Endothelial cell (in vitro differentiated cells): ENCODE data around the gene TFDP1. TPM values are rescaled to one million over a fixed set of nuclear protein-coding genes. Genes with fewer than 3 reads are reported as not detected.

Experiments used
- DNase-seq: peaks from one replicate; pipeline ENCODE4 v3.0.0; 2021; ENCODE audit warnings: low spot score
- H3K27ac Mint-ChIP-seq: one replicate; pipeline ENCODE4 v1.8.0; 2021; ENCODE audit warnings: mixed read lengths, inconsistent platforms; ENCODE audit not compliant: unreplicated experiment
- H3K27me3 Mint-ChIP-seq: one replicate; pipeline ENCODE4 v1.8.0; 2021; ENCODE audit warnings: mild to moderate bottlenecking, moderate library complexity, mixed read lengths, inconsistent platforms; ENCODE audit not compliant: unreplicated experiment
- H3K36me3 Mint-ChIP-seq: one replicate; pipeline ENCODE4 v1.8.0; 2021; ENCODE audit warnings: mild to moderate bottlenecking, low read depth, mixed read lengths, inconsistent platforms; ENCODE audit not compliant: unreplicated experiment
- H3K4me1 Mint-ChIP-seq: one replicate; pipeline ENCODE4 v1.8.0; 2021; ENCODE audit warnings: mild to moderate bottlenecking, mixed read lengths, inconsistent platforms; ENCODE audit not compliant: unreplicated experiment
- H3K4me3 Mint-ChIP-seq: one replicate; pipeline ENCODE4 v1.8.0; 2021; ENCODE audit warnings: mild to moderate bottlenecking, mixed read lengths, inconsistent platforms; ENCODE audit not compliant: unreplicated experiment
- H3K9me3 Mint-ChIP-seq: one replicate; pipeline ENCODE4 v1.8.0; 2021; ENCODE audit warnings: mixed read lengths, inconsistent platforms; ENCODE audit not compliant: unreplicated experiment
- CTCF ChIP-seq: fragments of 200-600 bp; sonication (generic); IDR thresholded peaks from one replicate; pipeline ENCODE4 v1.5.0; 2021; ENCODE audit warnings: antibody characterized with exemption; ENCODE audit not compliant: unreplicated experiment
- total RNA-seq: library from RNA; stranded (reverse); fragmentation: NEBNext Ultra II Directional; extraction: Animal tissue kit (Norgen Biotek cat#: 25700); gene quantifications from one replicate; pipeline ENCODE4 v1.2.1, GENCODE V29; 2021; ENCODE audit not compliant: unreplicated experiment

Gene TFDP1
- total RNA-seq, 1 donor from 2014 or later: 65.8 TPM

- Mint-ChIP-seq H3K4me1 (no peaks in the 10 kb centered on the region), H3K36me3 (peaks cover 2% of the 10 kb centered on the region)
- no peak for DNase-seq
Observed at GRCh38 chr13:113663934-113664333, 79.4 kb downstream of the TFDP1 start.

GRCh38 chr13:113664751-113665596 lies 80.4 kb downstream of the TFDP1 start:
- Mint-ChIP-seq H3K9me3 (no peaks in the 10 kb centered on the region), H3K27me3 (peaks cover 8% of the 10 kb centered on the region), H3K36me3 (peaks cover 4% of the 10 kb centered on the region), H3K27ac (no peak overlapping the region), H3K4me3 (no peak overlapping the region), H3K4me1 (no peaks in the 10 kb centered on the region)
- TF ChIP-seq CTCF: no peak
- DNase-seq: no peak

More at GRCh38 chr13:113663934-113664333, 79.4 kb downstream of the TFDP1 start:
- no peak for TF ChIP-seq CTCF
- Mint-ChIP-seq H3K27ac (no peak overlapping the region), H3K27me3 (peaks cover 4% of the 10 kb centered on the region), H3K9me3 (no peaks in the 10 kb centered on the region), H3K4me3 (no peak overlapping the region)

GRCh38 chr13:113665597-113666328 lies 81.2 kb downstream of the TFDP1 start:
- Mint-ChIP-seq H3K27ac (no peak overlapping the region), H3K36me3 (peaks cover 4% of the 10 kb centered on the region), H3K4me3 (no peak overlapping the region), H3K27me3 (peaks cover 8% of the 10 kb centered on the region), H3K4me1 (no peaks in the 10 kb centered on the region), H3K9me3 (no peaks in the 10 kb centered on the region)
- DNase-seq: no peak
- no peak for TF ChIP-seq CTCF

- DNase-seq: no peak
- Mint-ChIP-seq H3K9me3 (no peaks in the 10 kb centered on the region), H3K4me1 (no peaks in the 10 kb centered on the region), H3K27me3 (peaks cover 8% of the 10 kb centered on the region), H3K4me3 (no peak overlapping the region), H3K36me3 (peaks cover 4% of the 10 kb centered on the region), H3K27ac (no peak overlapping the region)
- TF ChIP-seq CTCF: no peak
Observed at GRCh38 chr13:113666329-113666670, 81.7 kb downstream of the TFDP1 start.
